Transverse colon (tissue), 4 donors: Measurements from ENCODE around the gene MAL.

Experiments
- CTCF ChIP-seq, 5 experiments: fragments of 200-600 bp in 3 of 5; fragments of 450-650 bp in 2 of 5; sonication (generic) in 3 of 5; IDR thresholded peaks; 1 replicate in 2 of 5; 2 replicates in 3 of 5; pipeline ENCODE4 v1.5.1; 2016 to 2017; ENCODE audit warnings: antibody characterized with exemption in 5 of 5, inconsistent platforms in 3 of 5, mild to moderate bottlenecking in 2 of 5, moderate library complexity in 1 of 5
- EP300 ChIP-seq: sonication (generic); formaldehyde crosslinking; IDR thresholded peaks from one replicate; pipeline ENCODE4 v1.6.1; 2017; ENCODE audit warnings: antibody characterized with exemption, low read depth
- POLR2A ChIP-seq: fragments of 450-650 bp; IDR thresholded peaks from one replicate; pipeline ENCODE4 v1.6.1; 2016; ENCODE audit warnings: antibody characterized with exemption, mild to moderate bottlenecking, moderate library complexity
- POLR2AphosphoS5 ChIP-seq, 3 donors: sonication (generic); formaldehyde crosslinking; IDR thresholded peaks; one replicate each; pipeline ENCODE4 v1.6.1; 2016; ENCODE audit warnings: antibody characterized with exemption in 3 of 3

GRCh38 chr2:95069465-95069864, 44.0 kb downstream of the MAL start:
- TF ChIP-seq CTCF (IDR thresholded peaks at IDR 0.05): no peak
- no peak for TF ChIP-seq POLR2A
- TF ChIP-seq EP300: no peak
- no peak for TF ChIP-seq POLR2AphosphoS5 (IDR thresholded peaks at IDR 0.05)
